Measurements from ENCODE around the gene SYT14.

DNA sequence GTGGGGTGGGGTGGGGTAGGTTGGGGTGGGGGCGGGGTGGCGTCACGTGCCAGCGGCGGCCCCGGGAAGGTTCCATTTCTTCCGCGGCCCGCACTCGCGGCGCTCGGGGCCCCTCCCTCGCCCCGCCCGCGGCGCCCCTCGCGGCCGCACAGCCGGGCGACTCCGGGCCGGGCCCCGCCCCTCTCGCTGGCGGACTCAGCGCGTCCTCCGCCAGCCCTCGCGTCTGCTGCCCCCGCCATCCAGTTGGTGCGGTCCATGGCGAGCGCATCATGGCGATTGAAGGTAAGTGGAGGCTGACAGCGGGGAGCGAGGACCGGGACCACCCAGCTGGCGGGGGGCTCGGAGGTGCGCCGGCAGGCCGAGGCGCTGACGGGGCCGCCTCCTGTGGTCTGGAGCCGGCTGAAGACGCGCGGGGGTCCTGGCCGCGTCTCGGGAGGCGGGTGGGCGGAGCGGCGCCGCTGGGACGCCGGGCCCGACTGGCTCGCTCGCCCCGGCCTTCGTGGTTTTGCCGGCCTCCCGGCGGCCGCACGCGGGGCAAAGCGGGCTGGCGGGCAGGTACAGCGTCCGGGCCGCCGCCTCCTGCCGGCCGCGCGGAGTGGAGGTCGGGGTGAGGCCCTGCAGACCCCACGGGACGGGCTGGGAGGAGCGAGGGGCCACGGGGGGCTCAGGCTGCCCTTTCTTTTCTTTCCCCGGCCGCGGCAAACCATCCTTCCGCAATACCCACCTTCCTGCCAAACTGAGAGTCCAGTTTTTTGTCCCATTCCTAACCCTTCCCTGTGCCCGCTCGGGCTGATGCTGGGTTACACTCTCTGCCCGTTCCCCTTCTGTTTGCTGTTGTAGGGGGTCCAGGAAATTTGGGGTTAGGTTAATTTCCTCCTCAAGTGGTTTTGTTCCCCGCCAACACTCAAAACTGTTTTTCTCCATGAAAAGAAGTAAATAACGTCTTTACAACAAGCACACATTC lies at the start of gene SYT14:
- TF ChIP-seq RAD21 (IDR thresholded peaks at IDR 0.05; ENCODE audit: low read depth) (no peak), EP300 (IDR thresholded peaks at IDR 0.05; ENCODE audit: borderline replicate concordance) (no peak)

All from Ishikawa (cell line).